Caco-2 (cell line): ENCODE measurements around the gene SAXO2. TPM values are rescaled to one million over a fixed set of nuclear protein-coding genes. Genes with fewer than 3 reads are reported as not detected.
"Not testable (repeated sequence)": the region's sequence is repeated elsewhere in the genome, so short reads cannot be mapped to it uniquely, and the experiment has no call there.

ENCODE experiments used
- Bru-seq: library from RNA; stranded (reverse); fragments of 400-500 nt; gene quantifications from one replicate; lab custom pipeline; 2021; lab: Mats Ljungman, UMichigan
- BruChase-seq, 2 experiments: library from RNA; stranded (reverse); fragments of 400-500 nt; gene quantifications; one replicate each; lab custom pipeline; 2021; lab: Mats Ljungman, UMichigan
- BruUV-seq: library from RNA; stranded (reverse); fragments of 400-500 nt; replicated peaks from 2 replicates; lab custom pipeline; 2021; lab: Mats Ljungman, UMichigan
- CTCF ChIA-PET: fragments of 300-600 bp; sonication (Branson Sonifier 250); formaldehyde crosslinking; loops from one replicate; lab custom pipeline; 2022; ENCODE audit warnings: antibody characterized with exemption; lab: Charles Lee
- POLR2A ChIA-PET: fragments of 300-600 bp; sonication (Branson Sonifier 250); formaldehyde crosslinking; loops from one replicate; lab custom pipeline; 2022; ENCODE audit warnings: antibody characterized with exemption; lab: Charles Lee
- DNase-seq, 2 experiments: peaks; one replicate each; pipeline versions ENCODE4 v3.0.0 to v3.0.0-alpha.2; 2020 to 2022
- H3K27me3 ChIP-seq: replicated peaks from 2 replicates; pipeline ENCODE4 v1.6.0; 2011; ENCODE audit warnings: low read length; ENCODE audit not compliant: control insufficient read depth, insufficient read depth
- H3K36me3 ChIP-seq: 2 replicates; pipeline ENCODE4 v1.5.1; 2011; ENCODE audit warnings: low read length; ENCODE audit not compliant: control insufficient read depth, insufficient read depth
- H3K4me1 ChIP-seq: fragments of 250-450 bp; sonication (Bioruptor Pico); 2 replicates; pipeline ENCODE4 v1.5.1; 2020; ENCODE audit warnings: mild to moderate bottlenecking
- H3K4me3 ChIP-seq: 2 replicates; pipeline ENCODE4 v1.5.1; 2011; ENCODE audit warnings: low read depth, mild to moderate bottlenecking, control low read depth, low read length
- H3K9me3 ChIP-seq: fragments of 250-450 bp; sonication (Bioruptor Pico); 2 replicates; pipeline ENCODE4 v1.5.1; 2020; ENCODE audit warnings: mild to moderate bottlenecking, moderate library complexity
- H3K27ac Mint-ChIP-seq: one replicate; pipeline ENCODE4 v1.8.0; 2022; ENCODE audit warnings: mixed read lengths; ENCODE audit not compliant: unreplicated experiment
- H3K27me3 Mint-ChIP-seq: one replicate; pipeline ENCODE4 v1.8.0; 2022; ENCODE audit warnings: mixed read lengths; ENCODE audit not compliant: insufficient read depth, unreplicated experiment
- H3K36me3 Mint-ChIP-seq: one replicate; pipeline ENCODE4 v1.8.0; 2022; ENCODE audit warnings: mild to moderate bottlenecking, mixed read lengths; ENCODE audit not compliant: insufficient read depth, unreplicated experiment
- H3K4me1 Mint-ChIP-seq: one replicate; pipeline ENCODE4 v1.8.0; 2022; ENCODE audit warnings: low read depth, mixed read lengths; ENCODE audit not compliant: unreplicated experiment
- H3K4me3 Mint-ChIP-seq: one replicate; pipeline ENCODE4 v1.8.0; 2022; ENCODE audit warnings: mild to moderate bottlenecking, moderate library complexity, mixed read lengths; ENCODE audit not compliant: unreplicated experiment
- H3K9me3 Mint-ChIP-seq: one replicate; pipeline ENCODE4 v1.8.0; 2022; ENCODE audit warnings: mixed read lengths; ENCODE audit not compliant: unreplicated experiment
- intact Hi-C: fragments of 100-400 bp; cut with micrococcal nuclease; formaldehyde crosslinking; loops from one replicate; pipeline ENCODE4 v1.10.0; 2022; ENCODE audit not compliant: unreplicated experiment
- long read RNA-seq: library from polyadenylated mRNA; stranded (forward); transcript quantifications from one replicate; pipeline ENCODE4 v2.0.0, GENCODE V29; 2022
- total RNA-seq: library from RNA; stranded (reverse); gene quantifications from 2 replicates; pipeline ENCODE4 v1.2.3, GENCODE V29; 2022
- TF ChIP-seq, protein P1 (sequence below), 2 experiments: fragments of 200-600 bp in 1 of 2; IDR thresholded peaks; 1 replicate in 1 of 2; 2 replicates in 1 of 2; pipeline versions ENCODE4 v1.5.1 to v1.8.0; 2011 to 2022; ENCODE audit warnings: antibody characterized with exemption in 1 of 2, control low read depth in 1 of 2, inconsistent platforms in 1 of 2, low read depth in 1 of 2, low read length in 1 of 2, mild to moderate bottlenecking in 1 of 2, moderate library complexity in 1 of 2; ENCODE audit not compliant: insufficient read depth in 1 of 2, severe bottlenecking in 1 of 2, unreplicated experiment in 1 of 2

The SAXO2 gene, protein sequence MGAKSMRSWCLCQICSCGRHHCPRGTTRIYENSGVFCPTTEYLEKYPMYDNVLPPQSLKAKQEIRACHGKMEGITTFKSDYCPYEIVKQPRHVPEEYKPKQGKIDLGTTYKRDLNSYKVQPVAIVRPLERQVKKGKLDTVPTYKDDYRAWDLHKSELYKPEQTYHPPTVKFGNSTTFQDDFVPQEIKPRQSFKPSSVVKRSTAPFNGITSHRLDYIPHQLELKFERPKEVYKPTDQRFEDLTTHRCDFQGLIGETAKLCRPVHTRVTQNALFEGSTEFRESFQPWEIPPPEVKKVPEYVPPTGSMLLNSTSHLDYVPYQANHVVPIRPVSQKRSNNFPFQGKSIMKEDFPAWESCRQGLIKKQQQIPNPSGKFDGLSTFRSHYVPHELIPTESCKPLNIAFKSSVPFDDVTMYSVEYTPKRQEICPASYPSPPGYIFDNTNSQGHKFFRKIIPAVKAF
- total RNA-seq (0.61 TPM in 1 of 2 replicates, not detected in the other), Bru-seq, nascent RNA (percentile 25 among the genes with signal in this experiment), BruChase-seq, experiment 1, labeled RNA remaining after a 2-hour chase (percentile 25 among the genes with signal in this experiment), BruChase-seq, experiment 2, labeled RNA remaining after a 6-hour chase (percentile 19 among the genes with signal in this experiment)
- long read RNA-seq, partial matches to known transcripts = 0 of 1 reads
- long read RNA-seq, other reads (novel, unspliced or antisense) = 1 of 1 reads

- no peaks in the 10 kb centered on the region for H3K9me3 ChIP-seq
- CTCF ChIA-PET = no interaction called here
- Mint-ChIP-seq H3K27me3 (no peaks in the 10 kb centered on the region), H3K9me3 (no peaks in the 10 kb centered on the region), H3K36me3 (peaks cover 11% of the 10 kb centered on the region), H3K27ac (peak within 1 kb of the TSS; percentile 97), H3K4me1 (peaks cover 14% of the 10 kb centered on the region), H3K4me3 (peak within 1 kb of the TSS; percentile 97)
- TF ChIP-seq, protein P1, sequence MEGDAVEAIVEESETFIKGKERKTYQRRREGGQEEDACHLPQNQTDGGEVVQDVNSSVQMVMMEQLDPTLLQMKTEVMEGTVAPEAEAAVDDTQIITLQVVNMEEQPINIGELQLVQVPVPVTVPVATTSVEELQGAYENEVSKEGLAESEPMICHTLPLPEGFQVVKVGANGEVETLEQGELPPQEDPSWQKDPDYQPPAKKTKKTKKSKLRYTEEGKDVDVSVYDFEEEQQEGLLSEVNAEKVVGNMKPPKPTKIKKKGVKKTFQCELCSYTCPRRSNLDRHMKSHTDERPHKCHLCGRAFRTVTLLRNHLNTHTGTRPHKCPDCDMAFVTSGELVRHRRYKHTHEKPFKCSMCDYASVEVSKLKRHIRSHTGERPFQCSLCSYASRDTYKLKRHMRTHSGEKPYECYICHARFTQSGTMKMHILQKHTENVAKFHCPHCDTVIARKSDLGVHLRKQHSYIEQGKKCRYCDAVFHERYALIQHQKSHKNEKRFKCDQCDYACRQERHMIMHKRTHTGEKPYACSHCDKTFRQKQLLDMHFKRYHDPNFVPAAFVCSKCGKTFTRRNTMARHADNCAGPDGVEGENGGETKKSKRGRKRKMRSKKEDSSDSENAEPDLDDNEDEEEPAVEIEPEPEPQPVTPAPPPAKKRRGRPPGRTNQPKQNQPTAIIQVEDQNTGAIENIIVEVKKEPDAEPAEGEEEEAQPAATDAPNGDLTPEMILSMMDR (IDR thresholded peaks at IDR 0.05; ENCODE audit: insufficient read depth in 1 of 2, low read depth in 1 of 2, low read length in 1 of 2, severe bottlenecking in 1 of 2, unreplicated experiment in 1 of 2) = no peak
- intact Hi-C loops = loop anchor here (5.0 kb wide), 1 partner anchor 40 kb away; no protein-coding TSS in a partner anchor
- peak; percentile 88 to 92 for DNase-seq
- peaks cover 13% of the 10 kb centered on the region for H3K4me1 ChIP-seq
- POLR2A ChIA-PET = no interaction called here
- BruUV-seq = no TSS peak
- no peaks in the 10 kb centered on the region for H3K27me3 ChIP-seq
- H3K36me3 ChIP-seq = peaks cover 1% of the 10 kb centered on the region; the same call in 1 of the 2 replicates
- H3K4me3 ChIP-seq = peak within 1 kb of the TSS; percentile 92
These were observed at the start of gene SAXO2, which contains the start of gene EFL1 for GRCh38 chr15:82262422-82263026. TSS of gene SAXO2 (plus strand) at chr15:82262818. CDS start at chr15:82262880, 62 bp downstream. TSS of gene EFL1 (minus strand) at chr15:82262734. CDS start at chr15:82261778, 956 bp downstream.

DNA sequence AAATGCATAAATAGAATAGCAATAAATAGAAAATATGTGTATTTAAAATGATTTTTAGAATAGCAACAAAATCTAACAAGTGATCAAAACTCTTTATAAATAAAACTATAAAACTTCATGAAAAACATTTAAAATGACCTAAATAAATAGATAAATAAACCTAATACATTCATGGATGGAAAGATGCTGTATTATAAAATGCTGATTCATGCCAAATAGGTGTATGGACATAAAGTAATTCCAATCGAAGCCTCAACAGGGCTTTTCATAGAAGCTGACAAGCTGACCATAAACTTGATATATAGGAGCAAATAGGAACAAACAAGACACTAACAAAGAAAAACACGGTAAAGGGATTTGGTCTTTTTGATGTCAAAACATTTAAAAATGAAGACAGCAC is 46.5 kb upstream of the SAXO2 start:
- not testable (repeated sequence) for H3K27me3 Mint-ChIP-seq, BruUV-seq, H3K9me3 Mint-ChIP-seq

DNA sequence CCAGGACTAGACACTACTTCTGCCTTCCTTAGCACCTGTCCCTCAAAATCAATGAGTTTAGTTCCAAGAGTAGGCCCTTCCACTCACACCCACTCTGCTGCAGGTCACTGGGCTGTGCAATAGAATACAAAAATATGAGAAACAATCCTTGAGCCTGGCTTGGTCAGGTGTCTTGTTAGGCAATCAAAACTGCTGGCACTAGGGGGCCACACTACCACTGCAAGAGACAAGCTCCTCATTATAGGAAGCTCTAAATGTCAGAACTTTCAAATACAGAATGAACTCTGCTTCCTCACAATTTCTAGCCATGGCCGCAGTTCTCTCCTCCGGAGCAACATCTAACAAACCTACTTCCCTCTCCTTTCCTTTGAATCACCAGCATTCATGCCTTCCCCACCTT is 41.1 kb upstream of the SAXO2 start:
- peak; percentile 40 to 41 for DNase-seq

More for the DNA sequence above, 46.5 kb upstream of the SAXO2 start:
- H3K27me3 ChIP-seq, CTCF ChIA-PET, H3K4me1 Mint-ChIP-seq, H3K4me3 ChIP-seq, H3K36me3 ChIP-seq, H3K4me3 Mint-ChIP-seq, DNase-seq, H3K4me1 ChIP-seq, H3K9me3 ChIP-seq, POLR2A ChIA-PET, intact Hi-C loops, H3K36me3 Mint-ChIP-seq, H3K27ac Mint-ChIP-seq: not testable (repeated sequence)

More for the DNA sequence above, 41.1 kb upstream of the SAXO2 start:
- H3K4me3 Mint-ChIP-seq, H3K27ac Mint-ChIP-seq, H3K4me1 Mint-ChIP-seq, H3K4me3 ChIP-seq, H3K27me3 ChIP-seq, H3K9me3 ChIP-seq, H3K36me3 ChIP-seq, H3K36me3 Mint-ChIP-seq, H3K4me1 ChIP-seq, POLR2A ChIA-PET, H3K27me3 Mint-ChIP-seq, H3K9me3 Mint-ChIP-seq, BruUV-seq: not testable (repeated sequence)
- intact Hi-C loops = loop anchor here (5.0 kb wide), 1 partner anchor 41 kb away; the partner anchor contains the start of genes EFL1 and SAXO2
- CTCF ChIA-PET = interaction anchor here (0.9 to 1.0 kb wide), 2 partner anchors 88 to 113 kb away, joined by 3 read pairs; no protein-coding TSS in a partner anchor
- TF ChIP-seq, protein P1 (IDR thresholded peaks at IDR 0.05; ENCODE audit: insufficient read depth in 1 of 2, low read depth in 1 of 2, low read length in 1 of 2, severe bottlenecking in 1 of 2, unreplicated experiment in 1 of 2) = peak; percentile 44 to 54
